GM12874 (cell line): ENCODE results near the gene MBLAC1.

Experiments
- CTCF ChIP-seq: IDR thresholded peaks from 2 replicates; pipeline ENCODE4 v1.5.1; 2011; ENCODE audit warnings: low read depth, mild to moderate bottlenecking, control low read depth, low read length, moderate library complexity; ENCODE audit not compliant: insufficient read depth

Gene MBLAC1

DNA sequence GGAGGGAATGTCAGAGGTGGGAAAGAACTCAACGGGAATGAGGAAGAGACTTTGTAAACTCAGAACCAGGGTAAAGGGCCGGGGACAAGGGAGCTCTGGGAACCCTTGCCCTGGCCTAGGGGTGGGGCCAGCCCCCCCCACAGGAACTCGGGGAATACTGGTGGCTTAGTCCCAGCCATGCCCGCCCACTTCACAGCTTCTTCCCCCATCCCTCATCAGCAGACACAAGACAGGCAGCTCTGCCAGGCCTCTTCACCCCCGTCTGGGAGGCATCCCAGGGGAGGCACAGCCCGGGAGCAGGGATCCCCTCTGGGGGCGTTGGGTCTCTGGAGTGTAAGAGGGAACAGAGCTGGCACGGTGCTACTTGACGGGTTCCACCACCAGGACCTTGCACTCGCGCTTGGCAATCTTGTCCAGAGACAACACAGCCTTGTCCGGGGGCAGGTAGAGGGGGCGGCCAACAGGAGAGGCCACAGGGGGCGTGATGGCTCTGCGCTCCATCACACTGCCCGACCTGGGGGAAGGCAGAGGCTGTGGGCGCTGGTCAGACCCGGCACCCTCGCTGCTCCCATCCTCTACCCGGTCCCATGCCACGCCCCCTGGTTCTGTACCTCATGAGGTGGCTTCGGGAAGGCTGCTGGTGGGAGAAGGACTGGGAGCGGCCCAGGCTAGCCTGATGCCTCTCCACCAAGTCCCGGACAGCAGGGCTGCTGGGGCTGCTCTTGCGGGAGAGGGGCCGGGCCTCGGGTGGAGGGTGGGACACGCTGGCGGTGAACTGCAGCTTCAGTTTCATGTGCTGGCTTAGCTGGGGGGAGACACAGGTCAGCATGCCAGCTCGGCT is 28.1 kb downstream of the MBLAC1 start:
- no peak for TF ChIP-seq CTCF

DNA sequence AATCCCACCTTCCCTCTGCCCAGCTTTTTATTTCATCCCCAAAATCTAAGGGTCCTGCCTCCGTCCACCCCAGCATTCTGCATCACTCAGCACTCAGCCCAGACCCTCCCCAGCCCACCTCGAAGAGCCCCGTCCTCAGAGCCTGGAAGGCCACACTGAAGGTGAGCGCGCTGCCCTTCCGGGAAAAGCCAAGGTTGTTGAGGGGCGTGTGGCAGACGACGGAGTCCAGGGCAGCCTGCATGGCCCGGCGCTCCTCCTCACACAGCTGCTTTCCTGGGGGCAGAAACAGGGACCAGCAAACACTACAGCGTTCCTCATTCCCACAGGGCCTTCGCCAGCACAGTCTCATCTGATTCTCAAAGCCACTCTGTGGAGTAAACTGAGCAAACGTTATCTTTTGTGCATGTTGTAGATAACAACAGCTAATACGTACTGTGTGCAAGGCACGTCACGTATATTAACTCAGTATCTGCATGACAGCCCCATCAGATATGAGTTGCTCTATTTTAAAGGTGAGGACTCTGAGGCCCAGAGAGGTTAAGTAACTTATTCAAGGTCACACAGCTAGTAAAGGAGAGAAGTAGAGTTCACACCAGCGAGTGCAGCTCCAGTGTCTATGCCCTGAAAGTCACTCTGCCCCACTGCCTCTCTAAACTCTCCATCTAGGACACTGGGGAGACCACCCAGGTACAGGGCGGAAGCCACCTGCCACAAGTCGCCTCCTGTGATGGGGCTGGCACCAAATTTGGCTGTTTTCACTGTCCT is 29.0 kb downstream of the MBLAC1 start:
- TF ChIP-seq CTCF: no peak

DNA sequence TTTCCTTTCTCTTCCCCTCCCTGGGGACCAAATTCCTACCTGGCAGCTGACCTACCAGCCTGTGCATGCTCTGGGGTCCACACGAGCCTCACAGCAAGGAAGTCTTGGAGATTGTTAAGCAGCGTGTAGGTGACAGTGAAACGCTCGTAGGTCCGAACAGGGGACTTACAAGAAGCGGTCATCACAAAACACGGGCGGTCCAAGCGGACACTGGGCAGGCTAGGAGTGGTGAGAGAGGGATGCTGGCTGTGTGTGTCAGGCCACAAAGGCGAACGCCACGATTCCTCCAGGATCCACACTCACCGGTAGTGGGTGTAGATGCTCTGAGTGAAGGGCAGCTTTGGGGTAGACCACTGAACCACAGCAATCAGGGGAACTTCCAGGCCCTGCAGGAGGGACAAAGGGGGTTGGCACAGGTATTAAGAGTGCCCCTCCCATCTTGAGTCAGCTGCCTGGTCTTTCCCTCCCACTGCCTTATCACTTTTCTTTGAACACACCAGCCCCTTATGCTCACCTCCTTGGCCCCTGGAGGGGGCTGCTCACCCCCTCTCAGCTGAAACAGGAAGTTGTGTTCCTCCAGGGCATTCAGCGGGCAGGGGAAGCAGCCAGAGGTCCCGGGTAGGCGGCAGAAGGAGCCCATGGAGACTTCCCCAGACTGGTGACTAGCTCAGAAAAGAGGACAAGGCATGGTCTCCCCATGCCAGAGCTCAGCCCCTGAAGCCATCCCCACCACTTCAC is 29.7 kb downstream of the MBLAC1 start:
- TF ChIP-seq CTCF: no peak

DNA sequence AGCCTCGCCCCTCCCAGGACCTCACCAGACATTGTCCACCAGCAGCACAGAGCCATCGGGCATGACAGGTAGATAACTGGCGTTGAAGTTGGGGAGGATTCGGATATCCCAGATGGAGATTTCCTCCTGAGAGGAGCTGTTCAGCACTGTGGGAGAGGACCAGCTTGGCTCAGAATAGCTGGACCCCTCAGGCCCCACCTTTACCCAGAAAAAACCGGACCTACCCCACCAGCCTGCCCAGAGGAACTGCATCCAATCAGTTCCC is 30.2 kb downstream of the MBLAC1 start:
- no peak for TF ChIP-seq CTCF

- TF ChIP-seq CTCF: no peak
Observed at GRCh38 chr7:100157334-100158228, 30.8 kb downstream of the MBLAC1 start.

GRCh38 chr7:100158229-100159098 is 31.7 kb downstream of the MBLAC1 start, which contains the start of gene TRAPPC14:
TSS of gene TRAPPC14 (minus strand) at chr7:100158723. CDS start at chr7:100158499, 224 bp downstream.
- no peak for TF ChIP-seq CTCF
